Renal cortical epithelial cell (primary cell): ENCODE measurements around the gene DCLRE1A. TPM values are rescaled to one million over a fixed set of nuclear protein-coding genes. Genes with fewer than 3 reads are reported as not detected.
"Not testable (repeated sequence)": the region's sequence is repeated elsewhere in the genome, so short reads cannot be mapped to it uniquely, and the experiment has no call there.

Experiments used
- DNase-seq: peaks from one replicate; pipeline ENCODE4 v3.0.0-alpha.2; 2011; ENCODE audit warnings: low read depth
- total RNA-seq: library from RNA; depleted of rRNA; stranded (reverse); fragments of >200 nt; gene quantifications from 2 replicates; pipeline ENCODE4 v1.2.3, GENCODE V29; 2014

DCLRE1A gene
- total RNA-seq, 1 donor from 2014 or later = 10.2 TPM

GRCh38 chr10:113858541-113858940 lies 4.7 kb upstream of the DCLRE1A start:
- DNase-seq = peak; percentile 32

- DNase-seq = peak; percentile 63
These were observed 3.3 kb upstream of the DCLRE1A start for GRCh38 chr10:113857210-113857609.

GRCh38 chr10:113856563-113856962 lies 2.7 kb upstream of the DCLRE1A start:
- DNase-seq = no peak

- DNase-seq = no peak
These were observed 1.1 kb upstream of the DCLRE1A start for GRCh38 chr10:113854761-113855588.

GRCh38 chr10:113853578-113854012 lies 287 bp downstream of the DCLRE1A start:
- no peak for DNase-seq

- no peak for DNase-seq
These were observed 3.9 kb downstream of the DCLRE1A start for GRCh38 chr10:113849946-113850345.

GRCh38 chr10:113849140-113849803 lies 4.6 kb downstream of the DCLRE1A start:
- DNase-seq = no peak

- no peak for DNase-seq
These were observed 7.8 kb downstream of the DCLRE1A start for GRCh38 chr10:113846036-113846435.

- DNase-seq = no peak
These were observed 9.9 kb downstream of the DCLRE1A start for GRCh38 chr10:113843972-113844485.

- no peak for DNase-seq
These were observed 11.7 kb downstream of the DCLRE1A start for GRCh38 chr10:113842171-113842570.

- DNase-seq = peak; percentile 6
These were observed 25.3 kb downstream of the DCLRE1A start for GRCh38 chr10:113828567-113828966.

- no peak for DNase-seq
These were observed 28.1 kb downstream of the DCLRE1A start for GRCh38 chr10:113825791-113826190.

- DNase-seq = no peak
These were observed 30.5 kb downstream of the DCLRE1A start for GRCh38 chr10:113823389-113823788.

- no peak for DNase-seq
These were observed 31.7 kb downstream of the DCLRE1A start for GRCh38 chr10:113822174-113822573.

GRCh38 chr10:113821306-113821705 lies 32.6 kb downstream of the DCLRE1A start:
- not testable (repeated sequence) for DNase-seq

GRCh38 chr10:113820507-113820906 lies 33.4 kb downstream of the DCLRE1A start:
- DNase-seq = no peak

- DNase-seq = no peak
These were observed 33.9 kb downstream of the DCLRE1A start for GRCh38 chr10:113819989-113820388.

GRCh38 chr10:113814700-113815099 lies 39.2 kb downstream of the DCLRE1A start:
- not testable (repeated sequence) for DNase-seq

- no peak for DNase-seq
These were observed 45.7 kb downstream of the DCLRE1A start for GRCh38 chr10:113808168-113808567.

GRCh38 chr10:113806503-113806902 lies 47.4 kb downstream of the DCLRE1A start:
- DNase-seq = no peak

GRCh38 chr10:113802997-113803396 lies 50.9 kb downstream of the DCLRE1A start:
- no peak for DNase-seq

- DNase-seq = no peak
These were observed 52.3 kb downstream of the DCLRE1A start for GRCh38 chr10:113801569-113801968.

GRCh38 chr10:113791691-113792090 lies 62.2 kb downstream of the DCLRE1A start:
- no peak for DNase-seq
